ENCODE measurements around the gene TUBA4B. TPM values are rescaled to one million over a fixed set of nuclear protein-coding genes. Genes with fewer than 3 reads are reported as not detected.

Gene TUBA4B
- total RNA-seq, 6 donors from 2014 or later = 0.26 to 8.9 (median 3.1) TPM

DNA sequence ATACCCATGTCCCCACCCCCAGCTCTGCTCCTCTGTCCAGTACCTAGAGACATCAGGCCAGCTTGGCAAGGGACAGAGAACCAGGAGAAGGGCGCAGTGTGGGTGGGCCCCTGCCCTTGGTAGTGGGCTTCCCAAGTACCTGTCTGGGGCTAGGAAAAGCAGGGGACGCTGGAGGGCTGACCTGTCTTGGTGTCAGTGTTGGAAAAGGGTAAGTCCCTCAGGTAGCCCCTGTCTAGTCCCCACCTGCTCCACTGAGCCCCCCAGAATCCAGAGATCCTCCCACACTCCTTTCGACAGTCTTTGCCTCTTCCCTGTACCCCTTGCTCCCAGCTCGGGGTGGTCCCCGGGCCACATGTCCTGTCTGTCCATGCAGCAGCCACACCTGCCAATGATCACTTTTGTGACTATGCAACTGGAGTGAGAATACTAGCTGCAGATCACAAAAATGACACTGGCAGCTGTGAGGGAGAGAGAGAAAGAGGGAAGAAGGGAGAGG lies 40.7 kb downstream of the TUBA4B start:
- Histone ChIP-seq H3K27ac (peak overlapping the region in 1 of 4 donors; percentile 84), H3K27me3 (no peaks in the 10 kb centered on the region), H3K4me1 (peaks cover 8 to 13% (median 10%) of the 10 kb centered on the region in 4 donors), H3K4me3 (no peak overlapping the region), H3K9me3 (no peaks in the 10 kb centered on the region), H3K36me3 (no peaks in the 10 kb centered on the region)
- ATAC-seq (ENCODE audit: low FRiP score in 2 of 2) = no peak
- no peak for DNase-seq
- 84 to 90% methylated on average over 5 of the region's 5 CpGs for WGBS, 2 donors
- no peak for TF ChIP-seq POLR2A (IDR thresholded peaks at IDR 0.05)
- TF ChIP-seq EP300 (IDR thresholded peaks at IDR 0.05) = no peak
- TF ChIP-seq, protein P1, sequence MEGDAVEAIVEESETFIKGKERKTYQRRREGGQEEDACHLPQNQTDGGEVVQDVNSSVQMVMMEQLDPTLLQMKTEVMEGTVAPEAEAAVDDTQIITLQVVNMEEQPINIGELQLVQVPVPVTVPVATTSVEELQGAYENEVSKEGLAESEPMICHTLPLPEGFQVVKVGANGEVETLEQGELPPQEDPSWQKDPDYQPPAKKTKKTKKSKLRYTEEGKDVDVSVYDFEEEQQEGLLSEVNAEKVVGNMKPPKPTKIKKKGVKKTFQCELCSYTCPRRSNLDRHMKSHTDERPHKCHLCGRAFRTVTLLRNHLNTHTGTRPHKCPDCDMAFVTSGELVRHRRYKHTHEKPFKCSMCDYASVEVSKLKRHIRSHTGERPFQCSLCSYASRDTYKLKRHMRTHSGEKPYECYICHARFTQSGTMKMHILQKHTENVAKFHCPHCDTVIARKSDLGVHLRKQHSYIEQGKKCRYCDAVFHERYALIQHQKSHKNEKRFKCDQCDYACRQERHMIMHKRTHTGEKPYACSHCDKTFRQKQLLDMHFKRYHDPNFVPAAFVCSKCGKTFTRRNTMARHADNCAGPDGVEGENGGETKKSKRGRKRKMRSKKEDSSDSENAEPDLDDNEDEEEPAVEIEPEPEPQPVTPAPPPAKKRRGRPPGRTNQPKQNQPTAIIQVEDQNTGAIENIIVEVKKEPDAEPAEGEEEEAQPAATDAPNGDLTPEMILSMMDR (IDR thresholded peaks at IDR 0.05) = no peak
- TF ChIP-seq POLR2AphosphoS5 (IDR thresholded peaks at IDR 0.05) = no peak

DNA sequence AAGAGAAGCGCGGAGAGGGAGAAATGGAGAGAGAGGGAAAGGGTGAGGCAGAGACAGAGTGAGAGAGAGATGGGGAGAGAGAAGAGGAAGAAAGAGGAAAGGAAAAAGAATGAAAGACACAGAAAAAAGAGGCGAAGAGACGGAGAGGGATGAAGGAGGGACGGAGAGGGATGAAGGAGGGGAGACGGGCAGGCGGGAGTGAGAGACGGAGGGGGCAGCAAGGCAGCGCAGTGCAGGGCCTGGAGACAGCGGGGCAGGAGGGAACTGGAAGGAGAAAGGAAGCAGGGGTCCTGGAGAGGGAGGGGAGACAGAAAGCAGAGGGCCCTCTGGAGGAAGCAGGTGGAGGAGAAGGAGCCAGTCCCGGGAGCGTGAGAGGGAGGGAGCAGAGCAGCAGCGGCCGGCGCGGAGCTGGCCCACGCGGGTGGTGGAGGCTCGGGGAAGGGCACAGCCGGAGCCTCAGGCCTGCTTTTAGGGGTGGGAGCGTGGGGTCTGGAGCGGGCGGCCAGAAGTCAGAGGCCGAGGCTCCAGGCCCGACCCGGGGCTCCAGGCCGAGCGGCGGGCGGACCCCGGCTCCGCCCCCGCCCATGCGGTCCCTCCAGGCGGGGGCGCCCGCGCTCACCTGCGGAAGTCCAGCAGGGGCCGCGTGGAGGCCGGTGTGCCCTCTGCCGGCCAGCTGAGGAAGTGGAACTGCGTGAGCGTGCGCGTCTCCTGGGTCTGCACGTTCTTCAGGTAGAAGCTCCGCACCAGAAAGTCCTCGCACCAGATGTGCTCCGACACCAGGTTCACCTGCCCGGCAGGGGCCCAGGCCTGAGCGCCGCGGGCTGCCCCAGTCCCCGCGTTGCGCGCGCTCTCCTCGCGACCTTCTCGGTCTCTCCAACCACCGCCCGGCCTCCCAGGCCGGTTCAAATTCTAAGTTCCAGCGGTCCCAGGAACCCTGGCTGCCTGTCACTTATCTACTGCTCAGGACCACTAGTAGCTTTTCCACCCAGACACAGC lies 41.6 kb downstream of the TUBA4B start:
- H3K27ac ChIP-seq = peak overlapping the region in 3 of 4 donors; percentile 55 to 84 (median 79)
- peaks cover 5 to 11% (median 10%) of the 10 kb centered on the region in 4 donors for H3K4me1 ChIP-seq
- 17 to 18% methylated on average over 23 of the region's 67 CpGs for WGBS, 2 donors
- TF ChIP-seq EP300 (IDR thresholded peaks at IDR 0.05) (no peak), POLR2AphosphoS5 (IDR thresholded peaks at IDR 0.05) (peak; percentile 49 to 51), POLR2A (IDR thresholded peaks at IDR 0.05) (peak in 2 of 4 donors; percentile 25 to 51)
- TF ChIP-seq, protein P1 (IDR thresholded peaks at IDR 0.05) = peak; percentile 98 to 100 (median 100)
- ATAC-seq (ENCODE audit: low FRiP score in 2 of 2) (peak; percentile 93 to 96), DNase-seq (peak; percentile 94 to 97)
- no peaks in the 10 kb centered on the region for H3K9me3 ChIP-seq
- peak overlapping the region; percentile 27 to 70 (median 50) for H3K4me3 ChIP-seq
- no peaks in the 10 kb centered on the region for H3K27me3 ChIP-seq
- no peaks in the 10 kb centered on the region for H3K36me3 ChIP-seq

DNA sequence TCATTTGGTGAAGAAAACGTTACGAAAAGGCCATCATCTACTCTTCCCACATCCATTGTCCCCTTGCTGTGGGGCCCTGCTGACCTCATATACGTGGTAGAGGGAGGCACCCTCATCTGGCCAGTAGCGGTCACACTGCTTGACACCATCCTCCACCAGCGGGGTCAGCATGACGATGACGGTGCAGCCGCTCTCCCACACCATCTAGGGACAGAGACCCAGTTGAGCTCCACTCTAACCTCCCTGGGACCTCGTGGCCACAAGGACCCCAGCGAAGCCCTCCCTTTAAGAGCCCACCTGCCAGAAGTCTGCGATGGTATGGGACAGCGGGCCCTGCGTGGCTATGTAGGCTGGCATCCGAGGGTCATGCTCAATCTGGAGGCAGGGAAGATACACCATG lies 43.1 kb downstream of the TUBA4B start:
- ATAC-seq (ENCODE audit: low FRiP score in 2 of 2) (no peak), DNase-seq (no peak)
- no peak for TF ChIP-seq EP300 (IDR thresholded peaks at IDR 0.05)
- TF ChIP-seq, protein P1 (IDR thresholded peaks at IDR 0.05) = no peak
- TF ChIP-seq POLR2A (IDR thresholded peaks at IDR 0.05) = no peak
- TF ChIP-seq POLR2AphosphoS5 (IDR thresholded peaks at IDR 0.05) = no peak
- Histone ChIP-seq H3K27ac (no peak overlapping the region), H3K9me3 (no peaks in the 10 kb centered on the region), H3K4me3 (no peak overlapping the region), H3K4me1 (peaks cover 5 to 11% (median 9%) of the 10 kb centered on the region in 4 donors), H3K27me3 (no peaks in the 10 kb centered on the region), H3K36me3 (no peaks in the 10 kb centered on the region)
- 80 to 88% methylated on average over 14 of the region's 14 CpGs for WGBS, 2 donors

DNA sequence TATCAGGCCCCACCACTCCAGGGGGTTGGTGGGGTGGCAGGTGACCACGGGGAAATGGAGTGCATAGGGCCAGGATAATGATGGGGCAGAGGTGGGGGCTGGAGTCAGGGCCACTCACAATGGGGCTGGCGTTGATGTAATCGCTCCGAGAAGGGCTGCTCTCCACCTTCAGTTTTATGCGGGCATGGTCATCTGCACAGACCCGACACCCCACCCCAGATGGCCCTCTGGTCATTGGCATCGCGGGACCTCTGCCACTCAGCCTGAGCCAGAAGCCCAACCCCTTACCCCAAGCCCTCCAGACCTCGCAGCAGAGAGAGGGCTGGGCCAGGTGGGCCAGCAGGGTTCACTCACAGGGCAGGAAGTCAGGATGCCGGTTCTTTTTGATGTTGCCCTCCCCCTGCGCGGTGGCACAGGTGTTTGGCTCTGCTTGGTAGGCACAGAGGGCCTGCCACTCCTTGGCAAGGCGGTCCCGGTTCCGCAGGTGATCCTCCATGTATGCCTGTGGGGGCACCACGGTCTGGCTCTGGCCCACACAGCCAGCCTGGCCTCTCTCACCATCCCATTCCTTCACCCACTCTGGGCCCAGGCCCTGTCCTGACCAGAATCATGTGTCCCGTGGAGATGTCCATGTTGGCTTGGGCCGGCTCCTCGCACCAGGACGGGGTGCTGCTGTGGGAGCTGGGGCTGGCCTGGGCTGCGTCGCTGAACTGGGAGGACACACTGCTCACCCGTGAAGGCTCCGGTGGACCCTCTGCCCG lies 43.8 kb downstream of the TUBA4B start:
- Histone ChIP-seq H3K27ac (no peak overlapping the region), H3K9me3 (no peaks in the 10 kb centered on the region), H3K36me3 (no peaks in the 10 kb centered on the region), H3K27me3 (no peaks in the 10 kb centered on the region), H3K4me3 (no peak overlapping the region), H3K4me1 (peaks cover 5 to 11% (median 9%) of the 10 kb centered on the region in 4 donors)
- DNase-seq (peak in 1 of 2 donors; percentile 69), ATAC-seq (ENCODE audit: low FRiP score in 2 of 2) (no peak)
- TF ChIP-seq POLR2AphosphoS5 (IDR thresholded peaks at IDR 0.05) (no peak), POLR2A (IDR thresholded peaks at IDR 0.05) (no peak), EP300 (IDR thresholded peaks at IDR 0.05) (no peak)
- TF ChIP-seq, protein P1 (IDR thresholded peaks at IDR 0.05) = no peak
- 90 to 93% methylated on average over 13 to 22 of the region's 25 CpGs for WGBS, 2 donors

Measured in upper lobe of left lung (tissue), 6 donors.